ENCODE data around the gene OMA1.

The OMA1 gene

DNA sequence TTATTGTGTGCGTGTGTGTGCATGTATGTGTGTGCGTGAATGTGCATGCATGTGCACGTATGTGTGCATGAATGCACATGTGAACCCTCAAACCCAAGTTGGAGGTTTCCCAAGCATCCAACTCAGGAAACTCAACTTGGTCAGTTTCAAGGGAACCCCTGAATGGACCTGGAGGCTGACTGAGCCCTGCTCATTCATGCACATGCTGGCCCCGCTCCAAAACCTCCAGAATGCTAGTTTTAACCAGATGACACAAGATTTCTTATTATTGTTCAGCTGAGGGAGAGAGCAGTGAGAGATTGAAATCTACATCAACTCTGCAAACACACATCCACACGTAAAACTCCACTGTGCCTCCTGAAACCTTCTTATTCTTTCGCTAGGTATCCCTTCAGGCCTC lies 104.4 kb downstream of the OMA1 start:
- in situ Hi-C loops (cut with HindIII; ENCODE audit: low pct_ligation_motif_present, low pct_unique_long_range_greater_than_20kb, low sequenced_read_pairs): no loop called here
- DNase-seq: peak; percentile 16

DNA sequence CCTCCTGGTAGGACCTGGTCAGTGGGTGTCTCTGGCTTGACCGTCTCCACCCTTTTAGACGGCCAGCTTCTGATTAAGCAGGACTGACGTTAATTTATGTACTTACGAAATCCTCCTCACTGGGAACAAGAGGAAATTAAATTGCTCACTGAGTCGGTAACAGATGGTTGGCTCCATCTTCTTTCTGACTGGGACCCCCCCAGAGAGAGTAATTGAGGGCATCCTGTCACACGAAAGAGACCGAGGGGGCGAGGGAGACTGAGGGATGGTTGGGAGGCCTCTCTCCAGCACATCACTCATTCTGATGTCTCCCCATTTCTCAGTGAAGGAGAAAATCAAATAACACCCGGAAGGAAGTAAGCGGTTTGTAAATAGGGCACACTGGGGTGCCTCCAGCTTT lies 104.8 kb downstream of the OMA1 start:
- no peak for DNase-seq
- in situ Hi-C loops (cut with HindIII; ENCODE audit: low pct_ligation_motif_present, low pct_unique_long_range_greater_than_20kb, low sequenced_read_pairs): no loop called here

DNA sequence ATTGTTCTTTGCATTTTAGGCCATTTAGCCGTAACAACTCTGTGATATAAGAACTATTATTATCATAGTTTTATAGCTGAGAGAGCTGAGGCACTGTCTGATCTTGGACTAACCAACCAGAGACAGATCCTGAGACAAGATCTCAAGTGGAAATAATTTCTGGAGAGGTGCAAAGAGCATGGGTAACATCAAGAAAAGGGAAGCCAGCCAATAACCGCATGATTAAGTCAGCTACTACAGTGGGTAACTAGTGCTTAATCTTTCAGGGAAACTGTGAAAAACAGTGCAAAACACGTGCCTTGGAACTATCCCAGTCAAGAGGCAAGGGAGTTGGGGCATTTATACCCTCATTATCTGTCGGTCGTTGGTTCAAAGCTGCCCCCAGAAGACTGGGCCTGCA lies 105.8 kb downstream of the OMA1 start:
- in situ Hi-C loops (cut with HindIII; ENCODE audit: low pct_ligation_motif_present, low pct_unique_long_range_greater_than_20kb, low sequenced_read_pairs): no loop called here
- no peak for DNase-seq

DNA sequence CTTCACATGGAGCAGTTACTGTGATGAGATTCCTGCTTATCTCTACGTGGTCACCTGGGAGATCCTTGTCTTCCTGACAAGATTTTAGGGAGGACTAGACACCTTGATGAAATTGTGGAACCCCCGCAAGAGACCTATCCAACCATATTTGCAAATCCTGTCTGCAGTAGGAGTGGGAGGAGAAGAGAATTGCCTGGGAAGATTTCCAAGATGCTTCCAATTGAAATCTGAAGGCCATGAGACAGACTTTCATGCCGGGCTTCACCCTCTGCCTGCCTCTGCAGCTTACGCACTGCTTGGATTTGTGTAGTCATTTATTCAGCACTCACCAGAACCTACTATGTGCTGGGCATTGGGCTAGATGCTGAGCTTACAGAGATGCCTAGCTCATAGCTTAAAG lies 106.6 kb downstream of the OMA1 start:
- DNase-seq: no peak
- in situ Hi-C loops (cut with HindIII; ENCODE audit: low pct_ligation_motif_present, low pct_unique_long_range_greater_than_20kb, low sequenced_read_pairs): no loop called here

DNA sequence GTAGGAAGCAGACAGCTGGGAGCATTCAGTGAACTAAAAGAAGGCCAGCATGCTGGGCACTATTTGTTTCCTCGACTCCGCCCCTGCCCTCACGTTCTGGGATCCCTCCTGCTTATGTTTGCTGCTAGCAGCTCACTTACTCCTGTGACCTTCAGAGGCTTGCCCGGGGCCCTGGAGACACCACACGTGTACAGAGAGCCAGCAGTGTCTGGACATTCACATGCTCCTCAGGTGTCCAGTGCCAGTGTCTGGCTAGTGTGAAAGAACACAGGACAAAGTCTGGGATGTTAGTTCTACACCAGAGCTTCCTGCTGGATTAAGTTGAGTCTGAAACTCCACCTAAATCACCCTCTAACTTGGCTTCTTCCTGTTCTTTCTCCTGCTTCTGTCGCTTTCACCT lies 108.1 kb downstream of the OMA1 start:
- in situ Hi-C loops (cut with HindIII; ENCODE audit: low pct_ligation_motif_present, low pct_unique_long_range_greater_than_20kb, low sequenced_read_pairs): no loop called here
- DNase-seq: no peak

DNA sequence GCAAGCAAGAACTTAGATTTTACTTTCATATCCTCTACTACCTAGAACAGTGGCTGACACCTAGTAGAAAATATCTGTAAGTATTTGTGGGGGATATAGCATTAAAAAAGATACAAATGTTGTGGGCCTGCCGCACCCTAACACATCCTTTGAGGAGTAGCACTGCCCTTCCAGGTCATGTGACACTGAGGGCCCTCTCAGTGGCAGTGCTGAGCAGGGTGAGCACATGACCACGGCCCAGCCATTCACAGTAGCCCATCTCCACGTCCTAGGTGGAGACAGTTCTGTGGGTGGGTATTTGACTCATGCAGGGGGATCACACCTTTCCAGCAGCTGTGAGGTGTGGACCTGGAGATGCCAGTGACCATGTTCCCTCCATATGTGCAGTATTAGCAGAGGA lies 108.9 kb downstream of the OMA1 start:
- in situ Hi-C loops (cut with HindIII; ENCODE audit: low pct_ligation_motif_present, low pct_unique_long_range_greater_than_20kb, low sequenced_read_pairs): no loop called here

DNA sequence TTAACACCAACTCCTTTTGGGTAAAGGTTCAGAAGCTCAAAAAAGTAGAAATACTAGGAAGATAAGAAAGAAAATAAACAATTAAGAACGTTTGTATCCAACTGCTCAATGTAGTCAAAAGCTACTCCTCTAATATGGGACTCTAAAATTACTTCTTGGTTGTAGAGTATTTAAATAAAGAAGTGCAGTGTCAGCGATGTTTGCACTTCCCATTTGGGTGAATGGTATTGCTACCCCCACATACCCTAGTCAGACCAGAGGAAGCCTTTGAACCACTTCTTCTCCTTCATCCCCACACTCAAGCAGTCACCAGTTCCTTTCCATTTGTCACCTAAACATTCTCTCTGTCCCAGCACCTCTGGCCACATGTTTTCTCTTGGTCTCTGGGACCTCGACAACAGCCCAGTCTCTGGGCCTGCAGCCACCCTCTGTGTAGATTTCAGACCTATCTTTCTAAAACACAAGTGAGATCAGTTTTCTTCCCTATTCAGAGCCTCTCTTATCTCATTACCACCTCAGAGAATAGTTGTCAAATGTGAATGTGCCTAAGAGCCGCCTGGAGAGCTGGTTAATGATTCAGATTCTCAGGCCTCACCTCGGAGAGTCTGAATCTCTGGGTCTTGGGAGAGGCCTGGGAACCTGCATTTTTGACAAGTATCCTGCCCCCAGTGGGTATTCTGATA lies 109.8 kb downstream of the OMA1 start:
- no peak for DNase-seq
- in situ Hi-C loops (cut with HindIII; ENCODE audit: low pct_ligation_motif_present, low pct_unique_long_range_greater_than_20kb, low sequenced_read_pairs): no loop called here

More for the DNA sequence above, 108.9 kb downstream of the OMA1 start:
- no peak for DNase-seq

DNA sequence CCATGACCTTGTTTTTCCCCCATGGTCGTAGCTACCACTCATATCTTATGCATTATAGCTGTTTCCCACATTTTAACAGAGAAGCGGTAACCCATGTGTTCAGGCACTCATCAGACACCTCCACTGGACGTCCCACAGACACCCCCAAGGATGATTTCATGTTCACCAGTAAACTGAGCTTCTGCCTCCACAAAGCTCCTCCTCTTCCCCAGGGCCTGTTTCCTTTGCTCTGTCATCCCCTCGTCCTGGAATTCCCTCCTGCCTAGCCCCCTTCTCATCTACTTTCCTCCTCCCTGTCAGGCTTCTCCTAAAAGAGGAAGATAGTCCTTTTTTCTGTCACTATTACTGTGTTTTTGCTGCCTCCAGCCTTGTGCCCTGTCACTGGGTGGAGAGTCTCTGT lies 111.2 kb downstream of the OMA1 start:
- in situ Hi-C loops (cut with HindIII; ENCODE audit: low pct_ligation_motif_present, low pct_unique_long_range_greater_than_20kb, low sequenced_read_pairs): no loop called here
- DNase-seq: no peak

DNA sequence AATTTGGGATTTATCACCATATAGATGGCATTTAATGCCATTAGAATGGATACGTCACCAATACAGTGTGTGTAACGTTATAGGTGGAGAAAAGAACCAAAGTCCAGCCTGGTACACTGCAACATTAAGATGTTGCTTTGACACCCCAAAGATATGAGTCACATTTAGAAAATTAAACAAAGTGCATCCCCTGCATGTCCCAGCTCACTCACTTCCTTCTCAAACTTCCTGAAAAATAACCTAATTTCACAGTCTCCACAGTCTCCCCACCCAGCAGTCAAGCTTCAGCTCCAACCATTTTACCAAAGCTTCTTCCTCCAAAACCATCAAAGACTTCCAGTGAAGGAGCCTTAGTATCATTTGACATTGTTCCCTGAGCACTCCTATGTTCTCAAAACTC lies 111.9 kb downstream of the OMA1 start:
- in situ Hi-C loops (cut with HindIII; ENCODE audit: low pct_ligation_motif_present, low pct_unique_long_range_greater_than_20kb, low sequenced_read_pairs): no loop called here
- no peak for DNase-seq

DNA sequence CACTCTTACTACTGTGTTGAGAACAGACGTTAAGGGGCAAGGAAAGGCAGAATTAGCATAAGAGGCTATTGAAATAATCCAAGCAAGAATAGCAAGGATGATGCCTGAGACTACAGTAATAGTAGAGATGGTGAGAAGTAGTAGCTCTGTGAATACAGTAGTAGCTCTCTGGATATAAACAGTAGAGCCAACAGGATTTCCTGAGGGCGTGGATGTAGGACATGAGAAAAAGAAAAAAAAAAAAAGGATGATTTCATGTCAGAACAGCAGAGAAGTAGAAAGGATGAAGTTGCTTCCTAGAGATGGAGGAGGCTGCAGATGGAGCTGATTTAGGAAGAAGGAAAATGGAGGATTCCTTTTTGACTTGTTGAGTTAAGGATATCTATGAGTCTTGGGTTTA lies 112.3 kb downstream of the OMA1 start:
- DNase-seq: no peak
- in situ Hi-C loops (cut with HindIII; ENCODE audit: low pct_ligation_motif_present, low pct_unique_long_range_greater_than_20kb, low sequenced_read_pairs): no loop called here

DNA sequence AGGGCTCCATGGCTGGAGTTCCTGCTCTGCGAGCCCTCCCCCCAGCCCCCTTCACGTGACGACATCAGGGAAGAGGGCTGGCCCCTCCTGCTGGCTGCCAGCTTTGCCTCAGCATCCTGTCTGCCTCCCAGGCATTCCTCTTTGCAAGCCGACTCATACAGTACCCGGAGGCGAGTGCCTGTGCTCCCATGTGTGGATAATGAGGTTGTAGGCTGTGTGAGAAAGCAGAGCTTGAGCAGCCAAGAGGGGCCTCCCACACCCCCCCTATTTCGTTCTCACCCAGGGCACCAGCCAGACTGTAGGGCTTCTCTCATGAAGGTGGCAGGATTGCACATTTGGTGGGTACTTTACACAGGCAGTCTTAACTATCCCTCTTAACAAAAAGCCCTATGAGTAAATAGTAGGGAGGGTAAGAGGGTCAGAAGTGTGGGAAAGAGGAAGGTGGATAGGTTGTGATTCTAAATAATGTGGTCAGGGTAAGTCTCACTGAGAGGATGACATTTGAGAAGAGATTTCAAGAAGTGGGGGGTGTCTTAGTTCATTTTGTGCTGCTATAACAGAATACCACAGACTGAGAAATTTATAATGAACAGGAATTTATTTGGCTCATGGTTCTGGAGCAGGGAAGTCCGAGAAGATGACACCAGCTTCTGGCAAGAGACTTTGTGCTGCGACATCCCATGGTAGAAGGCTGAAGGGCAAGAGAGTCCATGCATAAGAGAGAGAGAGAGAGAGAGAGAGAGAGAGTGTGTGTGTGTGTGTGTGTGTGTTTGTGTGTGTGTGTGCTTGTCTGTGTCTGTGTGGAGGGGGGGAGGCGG lies 113.5 kb downstream of the OMA1 start:
- DNase-seq: peak; percentile 81

DNA sequence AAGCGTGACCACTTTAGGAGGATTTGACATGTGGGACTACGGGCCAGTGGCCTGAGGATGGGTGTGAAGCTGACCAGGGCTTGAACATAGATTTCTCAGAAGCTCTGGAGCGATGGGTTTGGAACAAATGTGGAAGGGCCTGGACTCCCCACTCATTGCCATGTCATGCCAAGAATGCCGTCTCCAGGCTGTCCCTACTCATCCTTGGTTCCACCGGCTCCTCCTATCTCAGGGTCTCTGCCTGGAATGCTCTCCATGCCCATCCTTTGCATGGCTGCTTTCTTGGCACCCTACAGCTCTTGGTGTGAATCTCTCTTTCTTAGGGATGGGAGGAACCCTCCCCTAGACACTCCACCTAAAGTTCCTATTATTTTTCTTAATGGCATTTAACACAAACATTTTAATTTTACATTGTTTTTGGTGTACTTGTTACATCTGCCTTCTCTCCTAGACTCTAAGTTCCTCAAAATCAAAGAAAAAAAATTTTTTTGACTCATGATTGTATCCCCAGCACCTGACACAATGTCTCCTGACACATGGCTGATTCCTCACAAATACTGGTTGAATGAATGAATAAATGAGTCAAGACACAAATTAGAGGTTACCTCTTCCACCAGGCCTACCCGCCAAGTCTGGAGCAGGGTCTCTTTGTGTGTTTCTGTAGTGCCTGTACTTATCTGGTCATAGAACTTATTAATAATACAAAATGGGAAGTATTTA lies 114.5 kb downstream of the OMA1 start:
- in situ Hi-C loops (cut with HindIII; ENCODE audit: low pct_ligation_motif_present, low pct_unique_long_range_greater_than_20kb, low sequenced_read_pairs): no loop called here
- DNase-seq: no peak

More for the DNA sequence above, 113.5 kb downstream of the OMA1 start:
- in situ Hi-C loops (cut with HindIII; ENCODE audit: low pct_ligation_motif_present, low pct_unique_long_range_greater_than_20kb, low sequenced_read_pairs): no loop called here
